Measurements from ENCODE around the gene AIFM1.

Gene AIFM1

GRCh38 chrX:130098210-130098552 is 67.5 kb downstream of the AIFM1 start:
- no peak overlapping the region for H3K9ac ChIP-seq (ENCODE audit: low read depth, low read length)
- no peaks in the 10 kb centered on the region for H3K27me3 ChIP-seq (ENCODE audit: control insufficient read depth, insufficient read depth, low read length)
- H3K4me3 ChIP-seq (ENCODE audit: low read depth, low read length), result no peak overlapping the region
- H3K9me3 ChIP-seq (ENCODE audit: control insufficient read depth, insufficient read depth, low read length), result no peaks in the 10 kb centered on the region
- peaks cover 5% of the 10 kb centered on the region for H3K4me1 ChIP-seq (ENCODE audit: control insufficient read depth, insufficient read depth, low read length)
- no peaks in the 10 kb centered on the region for H3K36me3 ChIP-seq (ENCODE audit: control insufficient read depth, insufficient read depth, low read length)

- H3K4me3 ChIP-seq (ENCODE audit: low read depth, low read length), result no peak overlapping the region
- H3K9ac ChIP-seq (ENCODE audit: low read depth, low read length), result no peak overlapping the region
- H3K9me3 ChIP-seq (ENCODE audit: control insufficient read depth, insufficient read depth, low read length), result no peaks in the 10 kb centered on the region
- no peaks in the 10 kb centered on the region for H3K36me3 ChIP-seq (ENCODE audit: control insufficient read depth, insufficient read depth, low read length)
- H3K27me3 ChIP-seq (ENCODE audit: control insufficient read depth, insufficient read depth, low read length), result no peaks in the 10 kb centered on the region
- H3K4me1 ChIP-seq (ENCODE audit: control insufficient read depth, insufficient read depth, low read length), result peaks cover 2% of the 10 kb centered on the region
These were observed 68.0 kb downstream of the AIFM1 start for GRCh38 chrX:130097507-130098209.

- Histone ChIP-seq H3K27me3 (ENCODE audit: control insufficient read depth, insufficient read depth, low read length) (no peaks in the 10 kb centered on the region), H3K36me3 (ENCODE audit: control insufficient read depth, insufficient read depth, low read length) (no peaks in the 10 kb centered on the region), H3K9ac (ENCODE audit: low read depth, low read length) (no peak overlapping the region), H3K9me3 (ENCODE audit: control insufficient read depth, insufficient read depth, low read length) (no peaks in the 10 kb centered on the region), H3K4me1 (ENCODE audit: control insufficient read depth, insufficient read depth, low read length) (peaks cover 2% of the 10 kb centered on the region), H3K4me3 (ENCODE audit: low read depth, low read length) (no peak overlapping the region)
These were observed 70.2 kb downstream of the AIFM1 start for GRCh38 chrX:130095249-130096030.

GRCh38 chrX:130094696-130095095 is 70.9 kb downstream of the AIFM1 start:
- H3K4me1 ChIP-seq (ENCODE audit: control insufficient read depth, insufficient read depth, low read length), result peaks cover 2% of the 10 kb centered on the region
- no peaks in the 10 kb centered on the region for H3K27me3 ChIP-seq (ENCODE audit: control insufficient read depth, insufficient read depth, low read length)
- H3K4me3 ChIP-seq (ENCODE audit: low read depth, low read length), result no peak overlapping the region
- H3K36me3 ChIP-seq (ENCODE audit: control insufficient read depth, insufficient read depth, low read length), result no peaks in the 10 kb centered on the region
- no peaks in the 10 kb centered on the region for H3K9me3 ChIP-seq (ENCODE audit: control insufficient read depth, insufficient read depth, low read length)
- no peak overlapping the region for H3K9ac ChIP-seq (ENCODE audit: low read depth, low read length)

DNA sequence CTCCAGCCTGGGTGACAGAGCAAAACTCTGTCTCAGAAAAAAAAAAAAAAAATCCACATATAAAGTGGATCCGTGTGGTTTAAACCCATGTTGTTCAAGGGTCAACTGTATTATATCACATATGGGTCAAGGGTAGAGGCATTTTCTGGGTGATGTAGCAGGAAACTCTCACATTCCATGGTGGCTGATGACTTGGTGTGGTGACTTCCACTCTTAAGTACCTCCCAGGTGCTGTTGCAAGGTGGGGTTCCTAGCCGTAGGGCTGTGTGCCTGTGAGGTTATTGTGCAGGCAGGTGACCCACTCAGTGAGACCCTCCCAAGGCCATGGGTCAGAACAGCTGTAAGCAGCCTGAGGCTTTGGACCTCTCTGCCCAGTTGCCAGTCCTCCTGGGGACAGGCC is 72.4 kb downstream of the AIFM1 start:
- no peaks in the 10 kb centered on the region for H3K9me3 ChIP-seq (ENCODE audit: control insufficient read depth, insufficient read depth, low read length)
- no peak overlapping the region for H3K9ac ChIP-seq (ENCODE audit: low read depth, low read length)
- H3K36me3 ChIP-seq (ENCODE audit: control insufficient read depth, insufficient read depth, low read length), result no peaks in the 10 kb centered on the region
- peaks cover 2% of the 10 kb centered on the region for H3K4me1 ChIP-seq (ENCODE audit: control insufficient read depth, insufficient read depth, low read length)
- no peak overlapping the region for H3K4me3 ChIP-seq (ENCODE audit: low read depth, low read length)
- no peaks in the 10 kb centered on the region for H3K27me3 ChIP-seq (ENCODE audit: control insufficient read depth, insufficient read depth, low read length)

DNA sequence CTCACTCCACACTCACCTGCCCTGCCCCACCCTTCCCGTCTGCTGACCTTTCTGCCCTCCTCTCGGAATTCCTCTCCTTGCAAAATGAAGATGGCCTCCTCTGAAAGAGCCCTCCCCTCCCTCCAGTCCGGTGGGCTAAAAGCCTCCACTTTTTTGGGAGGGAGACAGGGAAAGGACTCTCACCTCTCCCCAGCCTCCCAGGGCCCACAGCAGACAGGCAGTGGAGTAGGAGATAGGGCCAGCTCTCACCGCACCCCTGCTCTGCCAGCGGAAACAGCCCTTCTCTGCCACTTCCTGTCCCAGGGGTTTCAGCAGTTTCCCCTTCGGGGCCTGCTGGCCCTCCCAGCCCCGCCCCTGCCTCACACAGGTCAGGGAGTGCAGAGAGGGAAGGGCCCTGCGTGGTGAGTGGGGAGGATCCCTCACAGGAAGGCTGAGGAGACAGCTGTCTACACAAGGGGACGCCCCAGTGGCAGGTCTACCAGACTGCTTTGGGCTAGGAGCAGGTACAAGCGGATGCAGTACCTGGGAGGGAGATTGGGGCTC is 73.6 kb downstream of the AIFM1 start:
- no peaks in the 10 kb centered on the region for H3K9me3 ChIP-seq (ENCODE audit: control insufficient read depth, insufficient read depth, low read length)
- H3K36me3 ChIP-seq (ENCODE audit: control insufficient read depth, insufficient read depth, low read length), result no peaks in the 10 kb centered on the region
- H3K27me3 ChIP-seq (ENCODE audit: control insufficient read depth, insufficient read depth, low read length), result no peaks in the 10 kb centered on the region
- H3K9ac ChIP-seq (ENCODE audit: low read depth, low read length), result no peak overlapping the region
- no peaks in the 10 kb centered on the region for H3K4me1 ChIP-seq (ENCODE audit: control insufficient read depth, insufficient read depth, low read length)
- H3K4me3 ChIP-seq (ENCODE audit: low read depth, low read length), result no peak overlapping the region

DNA sequence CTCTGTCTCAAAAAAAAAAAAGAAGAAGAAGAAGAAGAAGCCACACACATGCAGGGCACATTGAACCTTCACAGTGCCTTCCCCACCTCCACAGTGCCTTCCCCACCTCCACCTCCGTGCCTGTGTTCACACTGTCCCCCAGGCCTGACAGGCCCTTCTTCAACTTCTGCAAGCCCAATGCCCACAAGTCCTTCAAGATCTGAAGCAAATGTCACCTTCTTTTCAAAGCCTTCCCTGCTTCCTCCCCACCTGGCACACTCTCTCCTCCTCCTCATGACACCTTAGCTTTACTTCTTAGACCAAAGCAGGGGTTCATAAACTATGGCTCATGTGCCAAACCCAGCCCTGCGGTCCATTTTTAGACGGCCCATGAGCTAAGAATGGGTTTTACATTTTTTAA is 75.3 kb downstream of the AIFM1 start:
- Histone ChIP-seq H3K9ac (ENCODE audit: low read depth, low read length) (no peak overlapping the region), H3K9me3 (ENCODE audit: control insufficient read depth, insufficient read depth, low read length) (no peaks in the 10 kb centered on the region), H3K4me3 (ENCODE audit: low read depth, low read length) (no peak overlapping the region), H3K4me1 (ENCODE audit: control insufficient read depth, insufficient read depth, low read length) (peaks cover 3% of the 10 kb centered on the region), H3K36me3 (ENCODE audit: control insufficient read depth, insufficient read depth, low read length) (no peaks in the 10 kb centered on the region), H3K27me3 (ENCODE audit: control insufficient read depth, insufficient read depth, low read length) (no peaks in the 10 kb centered on the region)

- H3K9ac ChIP-seq (ENCODE audit: low read depth, low read length), result no peak overlapping the region
- H3K36me3 ChIP-seq (ENCODE audit: control insufficient read depth, insufficient read depth, low read length), result peaks cover 3% of the 10 kb centered on the region
- no peak overlapping the region for H3K4me3 ChIP-seq (ENCODE audit: low read depth, low read length)
- H3K27me3 ChIP-seq (ENCODE audit: control insufficient read depth, insufficient read depth, low read length), result peaks cover 6% of the 10 kb centered on the region
- H3K9me3 ChIP-seq (ENCODE audit: control insufficient read depth, insufficient read depth, low read length), result no peaks in the 10 kb centered on the region
- peaks cover 28% of the 10 kb centered on the region for H3K4me1 ChIP-seq (ENCODE audit: control insufficient read depth, insufficient read depth, low read length)
These were observed 79.0 kb downstream of the AIFM1 start for GRCh38 chrX:130086447-130087206.

DNA sequence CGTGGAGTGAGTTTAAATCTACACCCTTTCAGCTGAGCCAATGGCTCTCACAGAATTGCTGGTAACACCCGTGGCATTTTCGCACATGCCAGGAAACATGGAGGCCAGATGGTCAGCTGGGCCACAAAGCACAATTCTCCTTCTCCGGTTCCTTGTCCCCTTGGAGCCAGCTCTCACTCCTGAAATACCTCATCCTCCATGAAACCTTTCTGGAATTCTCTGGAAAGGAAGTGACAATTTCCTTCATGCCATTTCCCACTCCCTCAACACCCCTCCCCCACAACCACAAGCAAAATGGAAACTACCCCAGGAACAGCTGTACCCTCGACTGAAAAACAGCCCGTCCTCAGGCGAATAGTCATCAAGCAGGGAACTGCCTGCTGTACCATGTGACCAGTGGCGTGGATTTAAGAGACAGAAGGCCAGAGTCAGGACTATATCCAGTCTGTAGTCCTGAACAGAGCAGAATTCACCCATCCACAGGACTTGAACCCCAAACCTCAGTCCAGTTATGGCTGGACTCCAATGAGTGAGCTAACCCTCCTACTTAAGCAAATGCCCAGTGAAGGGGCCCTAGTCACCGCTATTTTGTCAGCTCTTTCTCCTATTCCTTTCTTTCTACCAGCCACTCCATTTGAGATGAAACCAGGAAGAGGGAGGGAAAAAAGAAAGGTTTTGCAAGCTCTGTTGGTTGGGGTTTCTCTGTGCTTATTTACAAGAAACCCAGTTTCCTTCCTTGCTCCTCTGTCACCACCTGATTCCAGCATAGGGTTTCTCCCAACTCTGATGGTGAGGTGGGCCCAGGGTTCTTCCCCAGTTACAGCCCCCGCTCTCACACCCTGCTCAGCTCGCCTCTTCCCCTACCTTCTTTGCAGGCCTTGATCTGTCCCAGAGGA is 79.8 kb downstream of the AIFM1 start:
- Histone ChIP-seq H3K9me3 (ENCODE audit: control insufficient read depth, insufficient read depth, low read length) (no peaks in the 10 kb centered on the region), H3K4me1 (ENCODE audit: control insufficient read depth, insufficient read depth, low read length) (peaks cover 28% of the 10 kb centered on the region), H3K4me3 (ENCODE audit: low read depth, low read length) (no peak overlapping the region), H3K9ac (ENCODE audit: low read depth, low read length) (no peak overlapping the region), H3K27me3 (ENCODE audit: control insufficient read depth, insufficient read depth, low read length) (peaks cover 6% of the 10 kb centered on the region), H3K36me3 (ENCODE audit: control insufficient read depth, insufficient read depth, low read length) (peaks cover 3% of the 10 kb centered on the region)

- peaks cover 28% of the 10 kb centered on the region for H3K4me1 ChIP-seq (ENCODE audit: control insufficient read depth, insufficient read depth, low read length)
- no peak overlapping the region for H3K9ac ChIP-seq (ENCODE audit: low read depth, low read length)
- H3K4me3 ChIP-seq (ENCODE audit: low read depth, low read length), result no peak overlapping the region
- peaks cover 3% of the 10 kb centered on the region for H3K36me3 ChIP-seq (ENCODE audit: control insufficient read depth, insufficient read depth, low read length)
- H3K9me3 ChIP-seq (ENCODE audit: control insufficient read depth, insufficient read depth, low read length), result no peaks in the 10 kb centered on the region
- peaks cover 6% of the 10 kb centered on the region for H3K27me3 ChIP-seq (ENCODE audit: control insufficient read depth, insufficient read depth, low read length)
These were observed 80.9 kb downstream of the AIFM1 start for GRCh38 chrX:130084631-130085237.

Measured in iPS-15b (cell line).